Sigmoid colon (tissue), 7 donors: Measurements from ENCODE around the gene CASS4. TPM values are rescaled to one million over a fixed set of nuclear protein-coding genes. Genes with fewer than 3 reads are reported as not detected.
"Not testable (repeated sequence)": the region's sequence is repeated elsewhere in the genome, so short reads cannot be mapped to it uniquely, and the experiment has no call there.

ENCODE experiments used
- DNase-seq: peaks from one replicate; pipeline ENCODE4 v3.0.0-alpha.2; 2019
- H3K27ac ChIP-seq, 4 donors: fragments of 200-600 bp; sonication (generic); one replicate each; pipeline ENCODE4 v1.5.1; 2016 to 2019; ENCODE audit warnings: mild to moderate bottlenecking in 1 of 4
- H3K27me3 ChIP-seq, 3 donors: fragments of 200-600 bp; sonication (generic); one replicate each; pipeline ENCODE4 v1.5.1; 2019; ENCODE audit warnings: mild to moderate bottlenecking in 1 of 3
- H3K36me3 ChIP-seq, 4 donors: fragments of 200-600 bp; sonication (generic); one replicate each; pipeline ENCODE4 v1.5.1; 2016 to 2019
- H3K4me1 ChIP-seq, 4 donors: fragments of 200-600 bp; sonication (generic); one replicate each; pipeline ENCODE4 v1.5.1; 2017 to 2019
- H3K4me3 ChIP-seq, 4 donors: fragments of 200-600 bp; sonication (generic); one replicate each; pipeline ENCODE4 v1.5.1; 2017 to 2019; ENCODE audit warnings: mild to moderate bottlenecking in 2 of 4, moderate library complexity in 1 of 4
- H3K9me3 ChIP-seq, 4 donors: fragments of 200-600 bp in 3 of 4; sonication (generic) in 3 of 4; one replicate each; pipeline versions ENCODE4 v1.5.1 to v1.6.1; 2013 to 2019
- EP300 ChIP-seq, 4 donors: sonication (generic); formaldehyde crosslinking; IDR thresholded peaks; one replicate each; pipeline ENCODE4 v1.6.1; 2017; ENCODE audit warnings: antibody characterized with exemption in 4 of 4
- POLR2A ChIP-seq, 2 donors: fragments of 450-650 bp; IDR thresholded peaks; one replicate each; pipeline ENCODE4 v1.6.1; 2016; ENCODE audit warnings: antibody characterized with exemption in 2 of 2, mild to moderate bottlenecking in 2 of 2, moderate library complexity in 2 of 2
- POLR2AphosphoS5 ChIP-seq, 4 donors: sonication (generic); formaldehyde crosslinking; IDR thresholded peaks; one replicate each; pipeline ENCODE4 v1.6.1; 2017; ENCODE audit warnings: antibody characterized with exemption in 4 of 4
- WGBS, 2 donors: extraction: QIAGEN DNeasy Blood & Tissue Kit; methylation state at CpG; one replicate each; pipeline ENCODE4 v1.1.7; 2013; 5-methylcytosine and 5-hydroxymethylcytosine counted together
- intact Hi-C: fragments of 100-400 bp; cut with DNase I; formaldehyde crosslinking; loops from one replicate; pipeline ENCODE4 v1.15.1; 2023
- polyA plus RNA-seq, 3 donors: library from polyadenylated mRNA; stranded (reverse); fragments of 200-250 nt; gene quantifications; one replicate each; pipeline ENCODE4 v1.2.3, GENCODE V29; 2013
- total RNA-seq, 4 donors: library from RNA; depleted of rRNA; stranded (reverse); fragments of >200 nt; gene quantifications; one replicate each; pipeline ENCODE4 v1.1.0, GENCODE V29; 2016
- TF ChIP-seq, protein P1 (sequence below), 4 experiments: fragments of 450-650 bp in 3 of 4; fragments of 200-600 bp in 1 of 4; IDR thresholded peaks; one replicate each; pipeline ENCODE4 v1.5.1; 2016 to 2019; ENCODE audit warnings: antibody characterized with exemption in 4 of 4, mild to moderate bottlenecking in 3 of 4, moderate library complexity in 2 of 4
- donor health status: healthy with polysubstance abuse.
- donor health status: Bipolar disorder and iron deficiency.
- donor health status: healthy.

The CASS4 gene
- total and polyA plus RNA-seq, 7 donors: 0.46 to 2.9 (median 1.6) TPM

DNA sequence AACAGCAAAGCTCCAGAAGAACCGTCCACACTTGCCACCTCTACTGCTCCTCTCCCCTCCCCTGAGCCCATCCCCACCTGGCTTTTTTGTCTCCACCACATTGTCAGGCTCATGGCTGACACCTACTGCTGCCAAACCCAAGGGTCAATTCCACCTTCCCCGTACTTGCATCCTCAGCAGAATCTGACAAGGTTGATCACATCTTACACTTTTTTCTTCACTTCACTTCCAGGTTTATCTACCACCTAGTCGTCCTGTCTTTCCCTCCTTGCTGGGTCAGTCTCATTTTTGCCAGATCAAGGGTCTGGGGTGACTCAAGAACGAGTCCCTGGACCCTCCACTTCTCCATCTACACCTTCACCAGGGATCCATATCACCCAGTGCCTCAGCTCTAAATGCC lies 23.2 kb upstream of the CASS4 start:
- TF ChIP-seq POLR2AphosphoS5 (IDR thresholded peaks at IDR 0.05) (no peak), POLR2A (IDR thresholded peaks at IDR 0.05) (no peak), EP300 (IDR thresholded peaks at IDR 0.05) (no peak)
- TF ChIP-seq, protein P1, sequence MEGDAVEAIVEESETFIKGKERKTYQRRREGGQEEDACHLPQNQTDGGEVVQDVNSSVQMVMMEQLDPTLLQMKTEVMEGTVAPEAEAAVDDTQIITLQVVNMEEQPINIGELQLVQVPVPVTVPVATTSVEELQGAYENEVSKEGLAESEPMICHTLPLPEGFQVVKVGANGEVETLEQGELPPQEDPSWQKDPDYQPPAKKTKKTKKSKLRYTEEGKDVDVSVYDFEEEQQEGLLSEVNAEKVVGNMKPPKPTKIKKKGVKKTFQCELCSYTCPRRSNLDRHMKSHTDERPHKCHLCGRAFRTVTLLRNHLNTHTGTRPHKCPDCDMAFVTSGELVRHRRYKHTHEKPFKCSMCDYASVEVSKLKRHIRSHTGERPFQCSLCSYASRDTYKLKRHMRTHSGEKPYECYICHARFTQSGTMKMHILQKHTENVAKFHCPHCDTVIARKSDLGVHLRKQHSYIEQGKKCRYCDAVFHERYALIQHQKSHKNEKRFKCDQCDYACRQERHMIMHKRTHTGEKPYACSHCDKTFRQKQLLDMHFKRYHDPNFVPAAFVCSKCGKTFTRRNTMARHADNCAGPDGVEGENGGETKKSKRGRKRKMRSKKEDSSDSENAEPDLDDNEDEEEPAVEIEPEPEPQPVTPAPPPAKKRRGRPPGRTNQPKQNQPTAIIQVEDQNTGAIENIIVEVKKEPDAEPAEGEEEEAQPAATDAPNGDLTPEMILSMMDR (IDR thresholded peaks at IDR 0.05): no peak
- no peaks in the 10 kb centered on the region for H3K9me3 ChIP-seq
- H3K36me3 ChIP-seq: no peaks in the 10 kb centered on the region
- no peaks in the 10 kb centered on the region for H3K27me3 ChIP-seq
- DNase-seq: no peak
- no peak overlapping the region for H3K4me3 ChIP-seq
- WGBS, 2 donors: 86 to 94% methylated on average over 4 of the region's 4 CpGs
- H3K27ac ChIP-seq: no peak overlapping the region
- intact Hi-C loops: no loop called here
- peaks cover 0 to 20% (median 17%) of the 10 kb centered on the region in 4 donors for H3K4me1 ChIP-seq

DNA sequence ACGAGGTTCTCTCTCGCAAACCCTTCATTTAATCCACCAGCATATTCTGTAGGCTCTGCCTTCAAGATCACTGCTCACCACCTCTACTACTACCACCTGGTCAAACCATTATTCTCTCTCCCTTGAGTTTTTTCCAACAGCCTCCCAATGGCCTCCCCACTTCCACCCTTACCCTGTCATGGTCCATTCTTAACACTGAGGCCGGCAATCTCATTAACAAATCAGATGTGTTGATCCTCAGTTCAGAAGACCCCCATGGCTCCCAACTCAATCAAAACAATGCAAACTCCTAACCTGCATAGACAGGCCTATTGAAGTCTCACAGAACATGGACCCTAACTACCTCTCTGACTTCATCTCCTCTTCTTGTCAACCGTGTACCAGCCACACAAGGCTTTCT lies 22.3 kb upstream of the CASS4 start:
- Histone ChIP-seq H3K36me3 (no peaks in the 10 kb centered on the region), H3K4me3 (no peak overlapping the region), H3K9me3 (no peaks in the 10 kb centered on the region), H3K27me3 (no peaks in the 10 kb centered on the region), H3K4me1 (peaks cover 0 to 26% (median 24%) of the 10 kb centered on the region in 4 donors), H3K27ac (no peak overlapping the region)
- intact Hi-C loops: no loop called here
- DNase-seq: no peak
- TF ChIP-seq EP300 (IDR thresholded peaks at IDR 0.05): no peak
- TF ChIP-seq, protein P1 (IDR thresholded peaks at IDR 0.05): no peak
- TF ChIP-seq POLR2A (IDR thresholded peaks at IDR 0.05): no peak
- no peak for TF ChIP-seq POLR2AphosphoS5 (IDR thresholded peaks at IDR 0.05)
- WGBS, 2 donors: 96 to 97% methylated on average over 4 of the region's 4 CpGs

DNA sequence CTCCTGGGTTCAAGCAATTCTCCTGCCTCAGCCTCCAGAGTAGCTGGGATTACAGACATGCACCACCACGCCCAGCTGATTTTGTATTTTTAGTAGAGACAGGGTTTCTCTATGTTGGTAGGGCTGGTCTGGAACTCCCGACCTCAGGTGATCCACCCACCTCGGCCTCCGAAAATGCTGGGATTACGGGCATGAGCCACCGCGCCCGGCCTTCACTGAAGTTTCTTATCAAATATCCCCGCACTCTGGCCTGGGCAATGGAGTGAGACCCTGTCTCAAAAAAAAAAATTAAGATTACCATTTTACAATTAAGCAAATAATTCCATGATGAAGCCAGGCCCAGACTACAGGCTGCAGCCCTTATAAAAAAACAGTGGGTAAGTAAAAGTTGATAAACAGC lies 21.7 kb upstream of the CASS4 start:
- DNase-seq, H3K36me3 ChIP-seq, H3K27ac ChIP-seq, H3K4me3 ChIP-seq, intact Hi-C loops, H3K9me3 ChIP-seq, H3K27me3 ChIP-seq: not testable (repeated sequence)
- peaks cover 0 to 31% (median 24%) of the 10 kb centered on the region in 4 donors for H3K4me1 ChIP-seq
- WGBS, 2 donors: 94 to 96% methylated on average over 9 of the region's 9 CpGs

DNA sequence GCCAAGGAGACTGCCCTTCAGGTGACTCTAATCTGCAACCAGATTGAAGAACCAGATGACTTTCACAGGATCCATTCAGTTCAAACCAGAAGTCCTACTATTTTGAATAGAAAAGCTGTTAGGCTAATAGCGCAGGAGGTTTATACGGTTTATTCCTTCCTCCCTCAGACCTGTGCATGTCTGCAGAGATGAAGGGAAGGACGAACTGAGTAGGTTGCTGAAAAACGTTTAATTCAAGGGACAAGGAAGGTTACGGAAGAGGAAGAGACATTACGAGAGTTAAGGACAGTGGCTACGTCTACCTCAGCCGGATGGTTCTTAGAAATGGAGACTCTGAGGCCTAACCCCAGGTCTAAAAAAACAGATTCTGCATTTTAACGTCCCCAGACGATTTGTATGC lies 21.0 kb upstream of the CASS4 start:
- intact Hi-C loops: no loop called here

DNA sequence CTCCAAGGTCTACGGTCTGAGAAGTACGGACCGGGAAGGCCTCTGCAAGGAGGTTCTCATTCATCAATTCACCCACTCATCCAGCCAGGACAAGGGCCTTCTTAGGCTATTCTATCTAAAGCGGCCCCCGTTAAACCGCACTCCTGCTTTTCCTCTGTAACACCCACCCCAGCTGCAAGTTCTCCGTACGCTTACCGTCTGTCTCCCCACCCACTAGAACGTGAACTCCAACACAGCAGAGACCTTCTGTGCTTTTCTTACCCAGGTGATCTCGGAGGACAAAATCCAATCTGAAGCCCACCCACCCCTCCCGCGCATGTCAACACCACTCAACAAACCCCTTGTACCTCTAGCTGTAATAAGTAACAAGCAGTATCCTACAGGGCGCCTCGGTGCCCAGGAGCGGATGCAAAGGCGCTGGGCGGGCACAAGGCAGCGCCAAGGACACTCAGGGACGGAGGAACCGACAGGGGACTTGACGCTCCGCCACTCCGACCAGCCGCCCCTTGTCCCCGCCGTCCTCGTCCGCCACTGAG lies 20.4 kb upstream of the CASS4 start:
- intact Hi-C loops: loop anchor here (2.0 kb wide), 2 partner anchors 33 to 77 kb away; partner anchors contain the start of genes FAM210B and RTF2

More for the DNA sequence above, 21.0 kb upstream of the CASS4 start:
- 14 to 22% methylated on average over 10 of the region's 10 CpGs for WGBS, 2 donors
- H3K27ac ChIP-seq: no peak overlapping the region
- no peaks in the 10 kb centered on the region for H3K27me3 ChIP-seq
- peaks cover 0 to 31% (median 24%) of the 10 kb centered on the region in 4 donors for H3K4me1 ChIP-seq
- TF ChIP-seq POLR2A (IDR thresholded peaks at IDR 0.05) (no peak), EP300 (IDR thresholded peaks at IDR 0.05) (no peak), POLR2AphosphoS5 (IDR thresholded peaks at IDR 0.05) (no peak)
- TF ChIP-seq, protein P1 (IDR thresholded peaks at IDR 0.05): no peak
- H3K9me3 ChIP-seq: no peaks in the 10 kb centered on the region
- peak overlapping the region in 3 of 4 donors; percentile 77 to 84 (median 82) for H3K4me3 ChIP-seq
- DNase-seq: no peak
- H3K36me3 ChIP-seq: peaks cover 0 to 8% (median 3%) of the 10 kb centered on the region in 4 donors

More for the DNA sequence above, 20.4 kb upstream of the CASS4 start:
- Histone ChIP-seq H3K9me3 (no peaks in the 10 kb centered on the region), H3K27ac (peak overlapping the region; percentile 88 to 93 (median 90)), H3K36me3 (peaks cover 0 to 14% (median 6%) of the 10 kb centered on the region in 4 donors), H3K27me3 (no peaks in the 10 kb centered on the region), H3K4me3 (peak overlapping the region; percentile 77 to 84 (median 82)), H3K4me1 (peaks cover 0 to 31% (median 24%) of the 10 kb centered on the region in 4 donors)
- no peak for TF ChIP-seq POLR2A (IDR thresholded peaks at IDR 0.05)
- no peak for TF ChIP-seq POLR2AphosphoS5 (IDR thresholded peaks at IDR 0.05)
- TF ChIP-seq, protein P1 (IDR thresholded peaks at IDR 0.05): no peak
- no peak for TF ChIP-seq EP300 (IDR thresholded peaks at IDR 0.05)
- no peak for DNase-seq
- 1% methylated on average over 29 of the region's 29 CpGs for WGBS, 2 donors
